HEK293 (cell line): ENCODE results near the gene DENND5A.

Experiments used
- CTCF ChIP-seq: fragments of 450-650 bp; formaldehyde crosslinking; IDR thresholded peaks from 2 replicates; pipeline ENCODE4 v1.5.1; 2016; ENCODE audit warnings: missing biosample characterization, missing genetic modification characterization
- ZBTB17 ChIP-seq: fragments of 450-650 bp; formaldehyde crosslinking; IDR thresholded peaks from 2 replicates; pipeline ENCODE4 v1.5.1; 2016; ENCODE audit warnings: missing biosample characterization, missing genetic modification characterization
- ZBTB20 ChIP-seq: fragments of 450-650 bp; formaldehyde crosslinking; IDR thresholded peaks from 2 replicates; pipeline ENCODE4 v1.5.1; 2016; ENCODE audit warnings: missing biosample characterization, missing genetic modification characterization
- ZNF140 ChIP-seq: fragments of 450-650 bp; formaldehyde crosslinking; IDR thresholded peaks from 2 replicates; pipeline ENCODE4 v1.5.1; 2016; ENCODE audit warnings: missing biosample characterization, missing genetic modification characterization
- ZNF792 ChIP-seq: fragments of 450-650 bp; formaldehyde crosslinking; IDR thresholded peaks from 2 replicates; pipeline ENCODE4 v1.5.1; 2016; ENCODE audit warnings: missing biosample characterization, missing genetic modification characterization

DNA sequence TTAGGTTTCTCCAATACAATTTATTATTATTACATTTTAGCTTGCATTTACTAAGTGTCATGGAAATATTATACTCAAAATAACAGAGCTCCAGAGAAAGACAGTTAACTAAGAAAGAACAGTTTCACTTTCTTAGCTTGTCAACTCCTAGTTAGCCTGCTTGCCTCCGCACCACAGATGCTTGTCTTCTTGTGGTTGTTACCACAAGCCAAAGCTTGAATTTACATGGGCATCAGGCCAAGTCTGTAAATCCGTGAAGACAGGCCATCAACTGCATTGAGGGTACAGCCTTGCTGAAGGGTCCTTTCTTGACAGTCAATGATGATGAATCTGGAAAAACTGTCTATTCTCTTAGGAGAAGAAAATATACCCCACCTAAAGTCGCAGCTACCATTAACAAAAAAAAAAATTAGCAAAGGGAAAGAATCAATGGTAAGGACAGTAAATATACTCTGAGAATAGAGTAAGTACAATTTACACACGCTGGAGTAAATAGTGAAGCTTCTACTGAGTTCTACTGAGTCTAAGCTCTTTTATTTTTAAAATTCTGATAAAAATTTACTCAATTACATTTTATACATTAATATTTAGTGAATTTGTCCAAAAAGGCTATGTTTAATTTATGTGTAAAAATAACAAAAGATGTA lies 15.6 kb upstream of the DENND5A start:
- TF ChIP-seq CTCF (tag by site-specific recombination) (no peak), ZBTB20 (no peak), ZBTB17 (tag by site-specific recombination) (no peak), ZNF792 (tag by site-specific recombination) (no peak), ZNF140 (tag by site-specific recombination) (no peak)
